Measurements from ENCODE around the gene PCNX2. TPM values are rescaled to one million over a fixed set of nuclear protein-coding genes. Genes with fewer than 3 reads are reported as not detected.

Gene PCNX2
- total RNA-seq, 4 donors from 2014 or later = 7.3 to 16.6 (median 12.7) TPM

DNA sequence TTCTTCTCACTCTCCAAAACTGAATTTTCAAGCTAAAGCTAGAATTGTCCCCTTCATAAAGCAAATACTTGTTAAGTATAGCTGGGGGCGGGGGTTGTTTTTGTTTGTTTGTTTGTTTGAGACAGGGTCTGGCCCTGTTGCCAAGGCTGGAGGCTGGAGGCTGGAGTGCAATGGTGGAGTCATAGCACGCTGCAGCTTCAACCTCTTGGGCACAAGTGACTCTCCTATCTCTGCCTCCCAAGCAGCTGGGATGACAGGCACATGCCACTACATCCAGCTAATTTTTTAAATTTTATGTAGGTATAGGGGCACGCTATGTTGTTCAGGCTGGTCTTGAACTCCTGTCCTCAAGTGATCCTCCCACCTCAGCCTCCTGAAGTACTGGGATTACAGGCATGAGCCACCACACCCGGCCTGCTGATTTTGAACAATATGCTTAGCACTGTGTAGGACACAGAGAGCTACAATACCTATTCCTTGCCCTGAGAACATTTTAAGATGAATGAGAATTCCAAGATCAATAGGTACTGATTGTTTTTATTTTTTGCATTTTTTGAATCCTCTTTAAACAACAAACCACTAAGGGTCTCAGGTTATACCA lies 42.2 kb downstream of the PCNX2 start:
- ATAC-seq (ENCODE audit: low FRiP score) (no peak), DNase-seq (ENCODE audit: low spot score) (no peak)
- no peak for TF ChIP-seq CTCF (IDR thresholded peaks at IDR 0.05)

DNA sequence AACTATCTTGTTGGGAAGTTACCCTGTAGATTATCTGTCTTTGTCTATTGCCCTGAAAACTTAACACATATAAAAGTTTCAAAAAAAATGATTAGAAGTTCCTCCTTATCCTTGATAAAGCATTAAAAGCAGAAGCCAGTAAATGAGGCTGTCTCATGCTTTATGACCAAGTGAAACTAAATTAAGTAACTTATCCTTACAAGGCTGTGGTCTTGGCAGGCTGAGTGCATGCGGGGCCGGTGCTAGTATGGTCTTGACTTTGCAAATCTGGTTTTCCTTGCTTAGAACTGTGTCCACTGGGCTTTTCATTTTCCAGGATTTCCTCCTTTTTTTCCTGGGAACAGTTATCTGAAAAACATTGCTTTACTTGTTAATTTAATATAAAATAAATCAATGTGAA lies 43.1 kb downstream of the PCNX2 start:
- no peak for ATAC-seq (ENCODE audit: low FRiP score)
- TF ChIP-seq CTCF (IDR thresholded peaks at IDR 0.05) = no peak
- DNase-seq (ENCODE audit: low spot score) = no peak

DNA sequence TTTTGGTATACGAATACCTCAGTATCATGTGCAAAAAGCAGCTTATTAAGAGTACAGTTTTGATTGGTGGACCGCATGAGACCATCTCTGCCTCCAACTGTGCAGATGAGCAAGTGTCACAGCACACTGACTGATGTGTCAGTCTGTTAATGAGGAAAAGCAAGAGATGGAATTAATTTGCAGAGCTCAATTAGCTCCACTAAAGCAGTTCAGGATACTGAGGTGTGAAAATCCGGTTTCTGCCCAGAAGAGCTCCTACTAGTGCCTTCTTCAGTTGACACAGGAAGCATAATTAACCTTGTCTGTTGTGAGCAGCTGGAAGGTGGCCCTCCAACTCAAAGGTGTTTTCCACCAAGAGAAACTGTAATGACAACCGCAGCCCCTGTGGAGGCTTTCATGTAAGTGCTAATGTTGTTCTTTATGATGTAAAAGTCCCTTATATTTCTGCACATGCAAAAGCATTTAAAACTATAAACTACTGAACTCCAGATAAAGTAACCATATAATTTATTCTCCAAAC lies 44.3 kb downstream of the PCNX2 start:
- DNase-seq (ENCODE audit: low spot score) (no peak), ATAC-seq (ENCODE audit: low FRiP score) (no peak)
- no peak for TF ChIP-seq CTCF (IDR thresholded peaks at IDR 0.05)

DNA sequence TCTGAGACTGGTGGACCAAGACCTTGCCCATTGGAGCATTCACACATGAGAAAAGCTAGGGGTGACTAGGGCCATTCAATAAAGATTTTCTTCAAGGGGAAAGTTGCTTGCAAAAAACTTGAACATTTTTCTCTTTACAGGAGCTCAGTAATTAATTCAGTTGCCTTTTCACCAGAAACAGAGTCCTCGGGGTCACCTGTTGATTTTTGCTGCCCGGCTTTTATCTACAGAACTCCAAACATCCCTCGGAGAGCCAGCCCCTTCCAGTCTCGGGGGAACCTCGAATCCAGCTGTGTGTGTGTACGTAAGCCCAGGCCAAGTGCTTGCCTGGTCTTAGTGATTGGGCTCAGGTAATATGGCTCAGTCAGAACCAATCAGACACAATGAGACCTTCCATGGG lies 47.5 kb downstream of the PCNX2 start:
- DNase-seq (ENCODE audit: low spot score) (no peak), ATAC-seq (ENCODE audit: low FRiP score) (no peak)
- TF ChIP-seq CTCF (IDR thresholded peaks at IDR 0.05) = no peak

GRCh38 chr1:233246965-233247364 lies 48.6 kb downstream of the PCNX2 start:
- ATAC-seq (ENCODE audit: low FRiP score) = no peak
- TF ChIP-seq CTCF (IDR thresholded peaks at IDR 0.05) = no peak
- DNase-seq (ENCODE audit: low spot score) = no peak

DNA sequence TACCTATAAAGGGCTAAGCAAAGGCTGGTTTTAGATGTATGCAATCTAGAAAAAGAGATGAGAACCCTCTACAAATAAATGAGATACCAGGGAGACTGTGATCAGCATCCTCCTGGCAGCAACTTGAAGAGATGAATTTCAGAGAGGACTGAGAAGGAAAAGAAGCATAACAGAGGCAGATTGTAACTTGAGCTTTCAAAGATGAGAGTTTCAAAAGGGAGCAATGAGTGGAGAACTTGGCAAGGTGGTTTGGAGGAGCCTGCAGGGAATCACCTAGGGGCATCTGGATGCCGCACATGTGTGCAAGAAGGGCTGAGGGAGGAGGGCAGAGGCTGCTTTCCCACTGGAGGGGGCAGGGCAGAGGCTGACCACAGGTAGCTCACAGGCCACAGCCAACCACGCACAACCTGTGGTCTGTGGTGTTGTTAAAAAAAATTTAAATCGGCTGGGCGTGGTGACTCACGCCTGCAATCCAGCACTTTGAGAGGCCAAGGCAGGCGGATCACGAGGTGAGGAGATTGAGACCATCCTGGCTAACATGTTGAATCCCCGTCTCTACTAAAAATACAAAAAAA lies 50.2 kb downstream of the PCNX2 start:
- DNase-seq (ENCODE audit: low spot score) (no peak), ATAC-seq (ENCODE audit: low FRiP score) (no peak)
- TF ChIP-seq CTCF (IDR thresholded peaks at IDR 0.05) = no peak

- no peak for TF ChIP-seq CTCF (IDR thresholded peaks at IDR 0.05)
- ATAC-seq (ENCODE audit: low FRiP score) (no peak), DNase-seq (ENCODE audit: low spot score) (no peak)
These were observed 51.3 kb downstream of the PCNX2 start for GRCh38 chr1:233244183-233244582.
